HG03354 (cell line): ENCODE data around the gene MCM9.
"Not testable (repeated sequence)": the region's sequence is repeated elsewhere in the genome, so short reads cannot be mapped to it uniquely, and the experiment has no call there.

Experiments
- ATAC-seq: cut with Tn5 transposase; IDR thresholded peaks from one replicate; pipeline ENCODE4 v1.9.1; 2021; ENCODE audit warnings: mild to moderate bottlenecking; ENCODE audit not compliant: unreplicated experiment, poor library complexity, severe bottlenecking

The MCM9 gene

DNA sequence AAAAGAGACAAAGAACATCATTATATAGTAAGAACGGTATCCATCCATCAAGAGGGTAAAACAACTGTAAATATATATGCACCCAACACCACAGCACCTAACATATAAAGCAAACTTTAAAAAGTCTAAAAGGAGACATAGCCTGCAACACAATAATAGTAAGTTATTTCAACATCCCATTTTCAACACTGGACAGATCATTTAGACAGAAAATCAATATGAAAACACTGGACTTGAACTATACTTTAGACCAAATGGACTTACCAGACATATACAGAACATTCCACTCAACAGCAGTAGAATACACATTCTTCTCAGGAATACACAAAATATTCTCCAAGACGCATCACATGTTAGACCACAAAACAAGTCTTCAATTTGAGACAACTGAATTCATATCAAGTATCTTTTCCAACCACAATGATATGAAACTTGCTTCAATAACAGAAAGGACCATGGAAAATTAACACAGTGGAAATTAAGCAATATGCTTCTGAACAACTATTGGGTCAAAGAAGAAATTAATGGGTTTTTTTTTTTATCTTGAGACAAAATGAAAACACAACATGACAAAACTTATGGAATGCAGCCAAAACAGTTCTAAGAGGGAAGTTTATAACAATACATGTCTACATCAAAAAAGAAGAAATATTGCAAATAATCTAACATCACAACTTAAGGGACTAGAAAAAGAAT is 64.9 kb downstream of the MCM9 start:
- no peak for ATAC-seq

GRCh38 chr6:118869350-118869749 is 65.6 kb downstream of the MCM9 start:
- ATAC-seq = no peak

DNA sequence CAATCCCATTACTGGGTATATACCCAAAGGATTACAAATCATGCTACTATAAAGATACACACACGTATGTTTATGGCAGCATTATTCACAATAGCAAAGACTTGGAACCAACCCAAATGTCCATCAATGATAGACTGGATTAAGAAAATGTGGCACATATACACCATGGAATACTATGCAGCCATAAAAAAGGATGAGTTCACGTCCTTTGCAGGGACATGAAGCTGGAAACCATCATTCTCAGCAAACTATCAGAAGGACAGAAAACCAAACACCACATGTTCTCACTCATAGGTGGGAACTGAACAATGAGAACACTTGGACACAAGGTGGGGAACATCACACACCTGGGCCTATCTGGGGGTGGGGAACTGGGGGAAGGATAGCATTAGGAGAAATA is 66.1 kb downstream of the MCM9 start:
- not testable (repeated sequence) for ATAC-seq

DNA sequence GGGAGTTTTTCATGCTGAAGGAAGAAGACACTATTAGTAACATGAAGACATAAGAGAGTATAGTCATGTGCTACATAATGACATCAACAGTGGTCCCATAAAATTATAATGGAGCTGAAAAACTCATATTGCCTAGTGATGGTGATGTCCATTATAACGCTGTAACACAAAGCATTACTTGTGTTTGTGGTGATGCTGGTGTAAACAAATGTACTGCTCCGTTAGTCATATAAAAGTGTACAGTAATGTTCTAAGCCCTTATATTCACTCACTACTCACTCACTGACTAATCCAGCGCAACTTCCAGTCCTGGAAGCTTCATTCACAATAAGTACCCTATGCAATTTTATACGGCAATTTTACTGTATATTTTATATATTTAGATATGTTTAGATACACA is 67.8 kb downstream of the MCM9 start:
- ATAC-seq = no peak

DNA sequence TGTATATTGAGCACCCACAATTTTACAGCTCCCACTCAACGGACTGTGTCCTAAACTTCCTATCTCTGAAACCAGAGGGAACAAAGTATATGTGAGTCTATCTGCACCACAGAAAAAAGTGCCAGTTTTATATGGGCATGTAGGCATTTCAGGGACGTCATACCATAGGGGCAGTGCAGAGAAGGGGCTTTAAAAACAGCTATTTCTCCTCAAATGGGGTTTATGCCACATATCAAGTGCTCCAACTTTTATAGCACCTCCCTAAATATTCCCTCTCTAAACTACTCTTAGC is 69.9 kb downstream of the MCM9 start:
- ATAC-seq = peak; percentile 38

- peak; percentile 53 for ATAC-seq
Observed at GRCh38 chr6:118864341-118865099, 70.4 kb downstream of the MCM9 start.

DNA sequence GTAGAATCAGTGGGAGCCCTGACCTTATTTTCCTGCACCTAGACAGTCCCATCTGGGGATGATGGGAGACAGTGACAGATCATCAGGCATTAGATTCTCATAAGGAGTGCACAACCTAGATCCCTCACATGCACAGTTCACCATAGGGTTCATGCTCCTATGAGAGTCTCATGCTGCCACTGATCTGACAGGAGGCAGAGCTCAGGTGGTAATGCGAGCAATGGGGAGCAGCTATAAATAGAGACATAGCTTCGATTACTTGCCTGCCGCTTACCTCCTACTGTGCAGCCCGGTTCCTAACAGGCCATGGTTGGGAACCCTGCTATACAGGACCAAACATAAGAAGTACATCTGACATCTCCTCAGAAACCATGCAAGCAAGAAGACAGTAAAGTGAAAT is 72.5 kb downstream of the MCM9 start:
- ATAC-seq = no peak

GRCh38 chr6:118860880-118861279 is 74.1 kb downstream of the MCM9 start:
- no peak for ATAC-seq

DNA sequence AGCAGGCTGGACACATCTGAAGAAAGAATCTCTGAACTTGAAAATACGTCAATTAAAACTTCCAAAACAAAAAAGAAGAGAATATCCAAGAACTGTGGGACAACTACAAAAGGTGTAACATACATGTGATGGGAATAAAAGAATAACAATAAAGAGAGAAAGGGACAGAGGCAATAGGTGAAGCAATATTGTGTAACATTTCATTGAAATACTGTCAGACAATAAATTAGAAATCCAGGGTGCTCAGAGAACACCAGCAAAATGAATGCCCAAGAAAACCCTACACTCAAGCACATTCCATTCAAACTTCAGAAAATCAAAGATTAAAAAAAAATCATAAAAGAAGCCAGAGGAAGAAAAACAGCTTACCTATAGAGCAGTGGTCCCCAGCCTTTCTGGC is 74.6 kb downstream of the MCM9 start:
- no peak for ATAC-seq

GRCh38 chr6:118859517-118860064 is 75.4 kb downstream of the MCM9 start:
- ATAC-seq = no peak

DNA sequence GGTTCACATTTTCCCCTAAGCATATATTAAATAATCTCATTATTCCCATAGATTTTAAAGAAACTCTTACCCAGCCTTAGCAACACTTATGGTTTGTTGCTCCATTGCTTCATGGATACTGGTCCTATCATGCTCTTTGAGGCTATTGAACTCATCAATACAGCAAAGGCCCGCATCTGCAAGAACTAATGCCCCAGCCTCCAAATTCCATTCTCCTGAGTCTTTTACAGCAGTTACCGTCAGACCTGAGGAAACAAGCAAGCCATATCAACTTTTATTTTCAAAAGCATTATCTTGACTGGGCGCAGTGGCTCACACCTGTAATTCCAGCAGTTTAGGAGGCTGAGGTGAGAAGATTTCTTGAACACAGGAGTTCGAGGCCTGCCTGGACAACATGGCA is 78.7 kb downstream of the MCM9 start:
- no peak for ATAC-seq

DNA sequence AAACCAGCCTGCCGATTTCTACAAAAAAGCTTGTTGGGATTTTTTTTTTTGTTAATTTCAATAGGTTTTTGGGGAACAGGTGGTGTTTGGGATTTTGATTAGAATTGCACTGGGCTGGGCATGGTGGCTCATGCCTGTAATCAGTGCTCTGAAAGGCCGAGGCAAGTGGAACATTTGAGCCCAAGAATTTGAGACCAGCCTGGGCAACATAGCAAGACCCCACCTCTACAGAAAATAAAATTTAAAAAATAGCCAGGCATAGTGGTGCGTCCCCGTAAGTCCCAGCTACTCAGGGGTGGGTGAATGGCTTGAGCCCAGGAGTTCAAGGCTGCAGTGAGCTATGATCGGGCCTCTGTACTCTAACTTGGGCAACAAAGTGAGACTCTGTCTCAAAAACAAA is 81.6 kb downstream of the MCM9 start:
- ATAC-seq = no peak

- ATAC-seq = peak; percentile 72
Observed at GRCh38 chr6:118844915-118845314, 90.0 kb downstream of the MCM9 start.

- peak; percentile 85 for ATAC-seq
Observed at GRCh38 chr6:118843685-118844390, 91.1 kb downstream of the MCM9 start.

GRCh38 chr6:118830691-118831090 is 104.3 kb downstream of the MCM9 start:
- no peak for ATAC-seq

GRCh38 chr6:118829817-118830478 is 105.0 kb downstream of the MCM9 start:
- ATAC-seq = no peak

DNA sequence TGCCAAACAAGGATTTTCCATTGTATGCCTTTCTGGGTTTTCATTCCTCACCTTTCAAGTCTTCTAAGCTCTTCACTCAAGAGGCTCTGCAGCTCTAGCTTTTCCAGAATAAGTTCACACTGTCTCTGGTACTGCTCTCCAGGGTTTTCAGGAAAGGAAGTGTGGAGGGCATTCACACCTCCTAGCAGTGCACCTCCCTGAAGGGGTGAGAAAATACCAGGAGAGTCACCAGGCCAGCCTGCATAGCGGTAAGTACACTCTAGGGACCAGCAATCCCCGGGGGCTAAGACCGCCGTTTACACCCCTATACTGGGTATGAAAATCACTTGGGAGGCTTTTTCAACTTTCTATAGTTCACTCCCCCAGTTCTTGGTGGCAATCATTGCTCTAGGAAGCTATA is 108.9 kb downstream of the MCM9 start:
- ATAC-seq = no peak

DNA sequence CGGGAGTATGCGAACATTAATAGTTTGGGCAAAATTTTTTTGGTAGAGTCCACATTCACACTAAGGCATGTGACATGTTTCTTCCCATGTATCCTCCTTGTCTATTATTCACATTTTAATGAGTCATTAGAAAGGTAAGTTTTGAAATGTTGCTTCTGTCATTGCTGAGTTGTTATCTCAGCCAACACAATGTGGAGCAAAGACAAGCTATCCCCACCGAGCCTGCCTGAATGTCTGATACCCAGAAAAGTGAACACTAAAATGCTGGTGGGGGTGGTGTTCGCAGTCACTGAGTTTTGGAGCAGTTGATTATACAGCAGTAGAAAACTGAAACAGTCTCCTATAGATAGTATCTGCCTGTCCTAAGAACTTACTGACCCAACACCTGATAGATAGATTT is 109.3 kb downstream of the MCM9 start:
- no peak for ATAC-seq

DNA sequence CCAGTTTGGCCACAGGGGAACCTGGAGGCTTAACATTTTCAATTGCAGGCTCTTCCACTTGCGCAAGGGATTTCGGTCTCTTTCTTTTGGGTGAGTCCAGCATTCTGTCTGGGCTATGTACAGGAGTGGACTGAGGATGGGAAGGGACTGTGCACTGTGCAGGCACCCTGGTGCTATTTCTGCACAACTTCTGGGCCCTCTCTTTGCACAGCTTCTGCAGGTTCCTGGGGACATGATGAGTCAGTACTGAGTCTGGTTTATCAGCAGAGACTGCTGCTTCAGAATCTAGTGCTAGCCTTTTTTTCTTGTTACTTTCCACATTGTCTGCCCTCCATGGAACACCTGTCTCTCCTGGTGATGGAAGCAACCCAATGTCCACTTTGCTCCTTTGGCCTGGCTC is 119.5 kb downstream of the MCM9 start:
- no peak for ATAC-seq

DNA sequence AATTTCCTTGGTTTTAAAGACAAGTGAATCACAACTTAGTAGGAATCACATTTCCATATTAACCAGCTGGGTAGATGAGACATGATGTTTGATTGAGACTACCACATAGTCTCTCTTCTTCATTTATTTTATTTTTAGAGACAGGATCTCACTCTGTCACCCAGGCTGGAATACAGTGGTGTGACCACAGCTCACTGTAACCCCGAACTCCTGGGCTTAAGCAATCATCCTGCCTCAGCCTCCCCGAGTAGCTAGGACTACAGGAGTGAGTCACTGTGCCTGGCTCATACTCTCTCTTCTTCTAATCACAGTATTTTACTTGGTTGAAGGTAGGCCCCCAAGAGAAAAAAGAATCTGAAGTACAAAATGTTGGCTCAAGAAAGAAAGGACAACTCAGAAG is 121.2 kb downstream of the MCM9 start:
- ATAC-seq = no peak
